ENCODE results near the gene TTC7B.

- TF ChIP-seq POLR2A (IDR thresholded peaks at IDR 0.05) (no peak), CTCF (IDR thresholded peaks at IDR 0.05 in 4 of 5, conservative IDR thresholded peaks at IDR 0.05 in 1 of 5) (no peak)
Observed at GRCh38 chr14:90669731-90670130, 146.5 kb downstream of the TTC7B start.

Measured in gastrocnemius medialis (tissue), 4 donors.